ENCODE results near the gene BBS2.

- TF ChIP-seq, protein P1, sequence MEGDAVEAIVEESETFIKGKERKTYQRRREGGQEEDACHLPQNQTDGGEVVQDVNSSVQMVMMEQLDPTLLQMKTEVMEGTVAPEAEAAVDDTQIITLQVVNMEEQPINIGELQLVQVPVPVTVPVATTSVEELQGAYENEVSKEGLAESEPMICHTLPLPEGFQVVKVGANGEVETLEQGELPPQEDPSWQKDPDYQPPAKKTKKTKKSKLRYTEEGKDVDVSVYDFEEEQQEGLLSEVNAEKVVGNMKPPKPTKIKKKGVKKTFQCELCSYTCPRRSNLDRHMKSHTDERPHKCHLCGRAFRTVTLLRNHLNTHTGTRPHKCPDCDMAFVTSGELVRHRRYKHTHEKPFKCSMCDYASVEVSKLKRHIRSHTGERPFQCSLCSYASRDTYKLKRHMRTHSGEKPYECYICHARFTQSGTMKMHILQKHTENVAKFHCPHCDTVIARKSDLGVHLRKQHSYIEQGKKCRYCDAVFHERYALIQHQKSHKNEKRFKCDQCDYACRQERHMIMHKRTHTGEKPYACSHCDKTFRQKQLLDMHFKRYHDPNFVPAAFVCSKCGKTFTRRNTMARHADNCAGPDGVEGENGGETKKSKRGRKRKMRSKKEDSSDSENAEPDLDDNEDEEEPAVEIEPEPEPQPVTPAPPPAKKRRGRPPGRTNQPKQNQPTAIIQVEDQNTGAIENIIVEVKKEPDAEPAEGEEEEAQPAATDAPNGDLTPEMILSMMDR (IDR thresholded peaks at IDR 0.05): no peak
- no peak for TF ChIP-seq ZFX (IDR thresholded peaks at IDR 0.05; ENCODE audit: borderline replicate concordance)
Observed at GRCh38 chr16:56462064-56462796, 57.6 kb downstream of the BBS2 start.
